ENCODE results near the gene PDS5B. TPM values are rescaled to one million over a fixed set of nuclear protein-coding genes. Genes with fewer than 3 reads are reported as not detected.

Gene PDS5B
- total and polyA plus RNA-seq, 9 of the 15 experiments (the other 6 are each of a cell fraction or from before 2014, with no cell fraction given), result 6.2 to 23.7 (median 13.1) TPM

DNA sequence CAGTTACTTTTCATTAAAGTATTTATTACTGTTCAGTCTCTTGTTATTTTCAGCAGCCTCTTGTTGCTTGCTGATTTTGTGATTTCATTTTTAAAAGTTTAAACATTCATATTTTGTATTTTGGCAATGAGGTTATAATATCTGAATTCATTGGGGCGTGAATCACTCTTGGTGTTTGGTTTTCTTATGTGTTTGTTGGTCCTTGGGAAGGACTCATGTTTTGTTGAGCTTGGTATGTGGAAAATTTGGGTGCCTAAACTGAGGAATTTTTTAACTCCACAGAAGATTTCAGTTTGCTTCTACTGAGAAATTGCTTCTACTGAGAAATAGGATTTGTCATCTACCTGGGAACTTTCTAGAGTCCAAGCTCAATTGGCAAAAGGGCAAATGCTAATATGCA lies 38.2 kb downstream of the PDS5B start:
- no peak for ATAC-seq
- Histone ChIP-seq H3K4me3 (no peak overlapping the region), H3K9me3 (replicated peaks; ENCODE audit: control insufficient read depth, insufficient read depth, low read depth, low read length) (no peaks in the 10 kb centered on the region; the same call in none of the 2 replicates), H2AFZ (ENCODE audit: low read depth, low read length) (no peak overlapping the region), H3K36me3 (ENCODE audit: control insufficient read depth, insufficient read depth, low read length) (no peaks in the 10 kb centered on the region), H3K9me1 (ENCODE audit: control insufficient read depth, insufficient read depth, low read length) (no peaks in the 10 kb centered on the region), H4K20me1 (replicated peaks; ENCODE audit: control insufficient read depth, insufficient read depth, low read length) (no peaks in the 10 kb centered on the region), H3K9ac (ENCODE audit: insufficient read depth in 1 of 2, low read depth in 2 of 2, low read length in 2 of 2) (no peak overlapping the region), H3K79me2 (ENCODE audit: control insufficient read depth, insufficient read depth, low read length) (peaks cover 95% of the 10 kb centered on the region), H3K27me3 (ENCODE audit: control insufficient read depth in 2 of 2, insufficient read depth in 2 of 2, low read length in 2 of 2) (no peaks in the 10 kb centered on the region), H3K27ac (ENCODE audit: extremely low read depth, low read depth, low read length) (no peak overlapping the region), H3K4me2 (ENCODE audit: insufficient read depth, low read length) (no peak overlapping the region), H3K4me1 (replicated peaks in 1 of 2; ENCODE audit: control insufficient read depth in 2 of 2, insufficient read depth in 2 of 2, low read length in 2 of 2) (peaks cover 0 to 3% of the 10 kb centered on the region in 2 experiments; a peak in 2 of 5 replicates)
- BruUV-seq (replicated peaks), result no TSS peak
- no peak for DNase-seq (ENCODE audit: extremely low read depth in 1 of 4, low spot score in 3 of 4)
- no peak for TF ChIP-seq BRD4 (IDR thresholded peaks at IDR 0.05)
- TF ChIP-seq TEAD2 (tag; IDR thresholded peaks at IDR 0.05), result no peak
- TF ChIP-seq ZNF76 (CRISPR knock-in tag; IDR thresholded peaks at IDR 0.05; ENCODE audit: borderline replicate concordance), result no peak
- no peak for TF ChIP-seq CREM (IDR thresholded peaks at IDR 0.05; ENCODE audit: low read depth)
- TF ChIP-seq, protein P1, sequence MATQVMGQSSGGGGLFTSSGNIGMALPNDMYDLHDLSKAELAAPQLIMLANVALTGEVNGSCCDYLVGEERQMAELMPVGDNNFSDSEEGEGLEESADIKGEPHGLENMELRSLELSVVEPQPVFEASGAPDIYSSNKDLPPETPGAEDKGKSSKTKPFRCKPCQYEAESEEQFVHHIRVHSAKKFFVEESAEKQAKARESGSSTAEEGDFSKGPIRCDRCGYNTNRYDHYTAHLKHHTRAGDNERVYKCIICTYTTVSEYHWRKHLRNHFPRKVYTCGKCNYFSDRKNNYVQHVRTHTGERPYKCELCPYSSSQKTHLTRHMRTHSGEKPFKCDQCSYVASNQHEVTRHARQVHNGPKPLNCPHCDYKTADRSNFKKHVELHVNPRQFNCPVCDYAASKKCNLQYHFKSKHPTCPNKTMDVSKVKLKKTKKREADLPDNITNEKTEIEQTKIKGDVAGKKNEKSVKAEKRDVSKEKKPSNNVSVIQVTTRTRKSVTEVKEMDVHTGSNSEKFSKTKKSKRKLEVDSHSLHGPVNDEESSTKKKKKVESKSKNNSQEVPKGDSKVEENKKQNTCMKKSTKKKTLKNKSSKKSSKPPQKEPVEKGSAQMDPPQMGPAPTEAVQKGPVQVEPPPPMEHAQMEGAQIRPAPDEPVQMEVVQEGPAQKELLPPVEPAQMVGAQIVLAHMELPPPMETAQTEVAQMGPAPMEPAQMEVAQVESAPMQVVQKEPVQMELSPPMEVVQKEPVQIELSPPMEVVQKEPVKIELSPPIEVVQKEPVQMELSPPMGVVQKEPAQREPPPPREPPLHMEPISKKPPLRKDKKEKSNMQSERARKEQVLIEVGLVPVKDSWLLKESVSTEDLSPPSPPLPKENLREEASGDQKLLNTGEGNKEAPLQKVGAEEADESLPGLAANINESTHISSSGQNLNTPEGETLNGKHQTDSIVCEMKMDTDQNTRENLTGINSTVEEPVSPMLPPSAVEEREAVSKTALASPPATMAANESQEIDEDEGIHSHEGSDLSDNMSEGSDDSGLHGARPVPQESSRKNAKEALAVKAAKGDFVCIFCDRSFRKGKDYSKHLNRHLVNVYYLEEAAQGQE (IDR thresholded peaks at IDR 0.05; ENCODE audit: borderline replicate concordance), result no peak
- TF ChIP-seq, protein P1 (CRISPR knock-in tag; IDR thresholded peaks at IDR 0.05; ENCODE audit: low read depth), result no peak
- TF ChIP-seq ETV6 (IDR thresholded peaks at IDR 0.05; ENCODE audit: borderline replicate concordance in 1 of 2, low read depth in 2 of 2, low read length in 1 of 2), result no peak
- TF ChIP-seq ETV6 (CRISPR knock-in tag; IDR thresholded peaks at IDR 0.05; ENCODE audit: borderline replicate concordance), result no peak
- TF ChIP-seq ZBTB17 (CRISPR knock-in tag; IDR thresholded peaks at IDR 0.05), result no peak
- no peak for TF ChIP-seq ZNF75A (CRISPR knock-in tag; IDR thresholded peaks at IDR 0.05)
- TF ChIP-seq ZNF239 (CRISPR knock-in tag; IDR thresholded peaks at IDR 0.05), result no peak
- no peak for TF ChIP-seq STAT5A (IDR thresholded peaks at IDR 0.05; ENCODE audit: borderline replicate concordance, low read length)
- no peak for TF ChIP-seq JUND (IDR thresholded peaks at IDR 0.05; ENCODE audit: borderline replicate concordance, low read depth, low read length)
- no peak for TF ChIP-seq JUND (tag; IDR thresholded peaks at IDR 0.05; ENCODE audit: borderline replicate concordance, low read depth, low read length)
- no peak for TF ChIP-seq GABPA (tag; conservative IDR thresholded peaks at IDR 0.05; ENCODE audit: low read depth)
- 75% methylated on average over 1 of the region's 1 CpG for WGBS (ENCODE audit: insufficient coverage, low coverage, missing lambda C conversion rate)
- intact Hi-C loops (cut with micrococcal nuclease), result no loop called here
- ChIA-PET CTCF (ENCODE audit: low intra/inter-chr PET ratio) (no interaction called here), POLR2A (no interaction called here)
- in situ Hi-C loops (cut with MboI), result no loop called here
- FAIRE-seq, result no peak
